Activated CD4-positive, alpha-beta T cell treated with anti-CD3 and anti-CD28 coated beads, Interleukin-2, amount 50 U/mL, for 4 hours (primary cell): Measurements from ENCODE around the gene YBEY.
"Not testable (repeated sequence)": the region's sequence is repeated elsewhere in the genome, so short reads cannot be mapped to it uniquely, and the experiment has no call there.

Experiments used
- DNase-seq, 2 experiments: peaks; one replicate each; pipeline ENCODE4 v3.0.0-alpha.2; 2020

YBEY gene, protein sequence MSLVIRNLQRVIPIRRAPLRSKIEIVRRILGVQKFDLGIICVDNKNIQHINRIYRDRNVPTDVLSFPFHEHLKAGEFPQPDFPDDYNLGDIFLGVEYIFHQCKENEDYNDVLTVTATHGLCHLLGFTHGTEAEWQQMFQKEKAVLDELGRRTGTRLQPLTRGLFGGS

GRCh38 chr21:46285761-46286647, at the start of gene YBEY:
YBEY (plus strand) TSS chr21:46286342; CDS start chr21:46286914, 572 bp downstream.
- DNase-seq, result peak; percentile 77 to 78

DNA sequence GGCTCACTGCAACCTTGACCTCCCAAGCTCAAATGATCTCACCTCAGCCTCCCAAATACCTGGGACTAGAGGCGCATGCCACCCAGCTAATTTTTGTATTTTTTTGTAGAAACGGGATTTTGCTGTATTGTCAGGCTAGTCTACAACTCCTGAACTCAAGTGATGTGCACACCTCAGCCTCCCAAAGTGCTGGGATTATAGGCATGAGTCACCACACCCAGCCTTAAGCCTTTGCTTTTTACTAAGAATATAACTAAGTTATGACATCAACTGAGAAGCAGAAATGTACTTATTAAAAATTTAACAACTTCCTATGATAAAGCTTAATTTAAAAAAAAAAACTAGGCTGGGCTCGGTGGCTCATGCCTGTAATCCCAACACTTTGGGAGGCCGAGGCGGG, 48.7 kb upstream of the YBEY start:
- DNase-seq, result no peak

DNA sequence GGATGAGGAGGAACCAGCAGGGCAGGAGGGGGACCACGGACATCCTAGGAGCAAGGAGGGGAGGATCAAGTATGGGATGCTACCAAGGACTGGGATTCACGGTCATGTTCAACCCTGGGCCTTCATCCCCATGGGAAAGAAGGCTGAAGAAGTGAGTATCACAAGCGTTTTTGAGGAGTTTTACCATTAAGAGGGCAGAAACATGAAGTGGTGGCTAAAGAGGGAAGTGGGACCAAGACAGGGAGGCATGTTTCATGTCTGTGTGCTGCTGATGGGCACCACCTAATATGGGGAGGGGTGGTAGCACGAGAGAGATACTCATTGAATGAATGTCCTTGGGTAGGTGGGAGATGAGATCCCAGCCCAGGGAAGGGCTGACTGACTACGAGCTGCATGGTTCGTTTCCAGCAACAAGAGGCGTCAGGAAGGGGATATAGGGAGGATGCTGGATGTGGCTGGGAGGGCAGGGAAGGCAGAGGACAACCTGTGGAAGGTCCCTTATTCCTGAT, 46.3 kb upstream of the YBEY start:
- no peak for DNase-seq

DNA sequence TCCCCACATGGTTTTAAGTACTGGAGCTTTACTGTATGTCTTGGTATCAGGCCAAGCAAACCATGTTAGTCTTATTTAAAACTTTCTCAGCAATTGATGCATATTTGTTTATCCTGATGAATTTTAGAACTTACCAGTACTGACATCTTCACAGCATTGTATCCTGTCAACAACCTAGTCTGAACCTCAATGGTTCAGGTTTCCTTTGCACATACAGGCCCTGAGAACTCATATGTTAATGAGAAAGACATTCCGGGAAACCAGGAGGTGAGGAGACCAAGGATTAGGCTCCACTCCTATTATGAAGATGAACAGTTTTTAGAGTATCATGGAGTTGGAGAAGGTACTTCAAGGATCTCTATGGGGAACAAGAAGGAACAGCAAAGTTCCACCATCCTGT, 44.6 kb upstream of the YBEY start:
- not testable (repeated sequence) for DNase-seq

DNA sequence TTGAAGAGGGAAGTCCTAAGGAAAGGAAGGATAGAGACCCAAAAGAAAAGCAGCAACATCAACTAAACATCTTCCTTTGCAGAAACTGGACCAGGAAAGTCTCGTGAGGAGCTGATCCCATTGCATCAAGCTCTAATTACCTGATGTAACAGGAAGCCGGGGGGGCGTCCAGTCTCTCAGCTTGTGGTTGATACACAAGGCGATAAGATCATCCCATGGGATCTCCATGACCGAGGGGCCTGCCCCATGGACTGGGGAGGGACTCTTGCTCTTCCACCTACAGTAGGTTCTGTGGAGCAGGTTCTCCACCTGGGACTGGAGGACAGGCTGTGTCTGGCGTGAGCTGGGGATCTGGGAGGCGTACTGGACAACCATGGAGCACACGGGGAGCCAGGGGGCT, 42.8 kb upstream of the YBEY start:
- DNase-seq, result no peak

- DNase-seq, result no peak
These were observed 42.2 kb upstream of the YBEY start for GRCh38 chr21:46243960-46244361.

DNA sequence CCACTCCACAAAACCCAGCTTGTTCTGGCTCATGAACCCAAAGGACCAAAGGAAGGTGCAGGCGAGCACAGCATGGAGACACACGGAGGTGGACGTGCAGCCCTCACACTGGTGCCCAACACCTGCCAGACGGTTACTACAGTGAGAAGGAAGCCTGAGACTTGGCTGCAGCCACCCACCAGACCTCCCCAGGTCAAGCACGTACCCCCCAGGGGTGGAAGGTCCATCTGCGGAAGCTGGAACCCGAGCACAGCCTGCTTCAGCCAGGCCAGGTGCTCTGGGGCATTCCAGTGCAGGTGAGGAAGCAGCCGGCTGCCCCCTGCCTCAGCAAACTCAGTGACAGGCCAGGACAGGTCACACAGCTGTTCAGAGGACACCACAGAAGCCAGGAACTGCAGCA, 41.5 kb upstream of the YBEY start:
- no peak for DNase-seq

DNA sequence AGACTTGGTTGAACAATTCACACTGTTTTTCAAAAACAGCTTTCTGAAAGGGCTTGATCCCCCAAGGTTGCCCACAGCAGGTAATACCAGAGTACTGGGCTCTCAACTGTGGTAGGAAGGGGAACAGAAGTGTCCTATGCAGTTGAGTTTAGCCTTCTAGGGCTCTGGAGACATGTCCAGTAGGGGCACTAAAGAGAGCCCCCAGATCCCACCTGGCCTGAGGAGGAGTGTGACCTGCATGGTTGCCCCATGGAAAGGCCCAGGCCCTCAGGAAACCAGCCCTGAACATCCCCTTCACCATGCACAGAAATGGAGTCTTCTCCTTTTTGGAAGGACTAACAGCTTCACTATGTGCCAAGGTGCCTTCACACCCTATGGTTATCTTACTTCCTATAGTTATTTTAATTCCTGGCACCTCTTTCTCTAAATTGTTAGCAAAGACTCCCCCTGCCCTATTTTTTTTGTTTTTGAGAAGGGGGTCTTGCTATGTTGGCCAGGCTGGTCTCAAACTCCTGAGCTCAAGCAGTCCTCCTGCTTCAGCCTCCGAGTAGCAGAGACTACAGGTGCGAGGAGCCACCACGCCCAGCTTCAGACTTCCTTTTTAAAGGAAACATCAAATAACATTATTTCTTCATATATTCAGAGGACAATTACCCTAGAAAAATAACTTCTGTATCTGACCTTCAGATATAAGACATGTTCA, 40.8 kb upstream of the YBEY start:
- DNase-seq, result no peak

DNA sequence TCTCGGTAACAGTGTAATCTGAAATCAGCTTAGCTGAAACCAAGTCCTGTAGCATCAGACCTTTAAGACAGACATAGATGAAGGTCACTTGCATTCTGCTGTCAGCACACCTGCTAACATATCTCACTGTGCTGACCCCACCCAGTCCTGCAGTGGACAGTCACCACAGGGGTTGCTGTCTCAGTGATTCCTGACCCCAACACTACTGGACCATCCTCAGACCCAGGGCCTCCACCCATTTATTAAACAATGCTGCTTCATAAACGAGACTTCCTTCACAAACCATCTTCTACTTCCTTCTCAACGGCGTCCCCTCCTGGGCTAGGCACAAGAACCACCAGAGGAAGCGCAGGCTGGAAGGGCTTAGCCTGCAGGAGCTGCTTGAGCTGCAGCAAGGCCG, 39.8 kb upstream of the YBEY start:
- no peak for DNase-seq

- no peak for DNase-seq
These were observed 38.3 kb upstream of the YBEY start for GRCh38 chr21:46247699-46248421.

GRCh38 chr21:46248422-46248782, 37.7 kb upstream of the YBEY start:
- no peak for DNase-seq

DNA sequence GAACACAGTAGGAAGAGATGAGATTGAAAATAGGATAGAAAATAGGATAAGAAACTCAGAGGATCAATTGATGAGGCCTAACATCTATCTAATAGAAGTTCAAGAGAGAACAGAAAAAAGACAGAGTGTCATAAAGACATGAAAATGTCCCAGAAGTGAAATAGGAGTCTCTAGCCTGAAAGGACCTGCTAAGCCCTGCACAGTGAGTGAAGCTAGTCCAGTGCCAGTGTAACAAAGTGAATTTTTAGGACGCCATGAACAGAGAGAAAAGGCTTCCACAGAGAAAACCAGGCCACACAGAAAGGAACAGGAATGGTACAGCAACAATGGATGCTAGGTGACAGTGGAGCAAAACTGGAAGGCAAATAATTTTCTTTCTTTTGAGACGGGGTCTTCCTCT, 37.3 kb upstream of the YBEY start:
- no peak for DNase-seq

DNA sequence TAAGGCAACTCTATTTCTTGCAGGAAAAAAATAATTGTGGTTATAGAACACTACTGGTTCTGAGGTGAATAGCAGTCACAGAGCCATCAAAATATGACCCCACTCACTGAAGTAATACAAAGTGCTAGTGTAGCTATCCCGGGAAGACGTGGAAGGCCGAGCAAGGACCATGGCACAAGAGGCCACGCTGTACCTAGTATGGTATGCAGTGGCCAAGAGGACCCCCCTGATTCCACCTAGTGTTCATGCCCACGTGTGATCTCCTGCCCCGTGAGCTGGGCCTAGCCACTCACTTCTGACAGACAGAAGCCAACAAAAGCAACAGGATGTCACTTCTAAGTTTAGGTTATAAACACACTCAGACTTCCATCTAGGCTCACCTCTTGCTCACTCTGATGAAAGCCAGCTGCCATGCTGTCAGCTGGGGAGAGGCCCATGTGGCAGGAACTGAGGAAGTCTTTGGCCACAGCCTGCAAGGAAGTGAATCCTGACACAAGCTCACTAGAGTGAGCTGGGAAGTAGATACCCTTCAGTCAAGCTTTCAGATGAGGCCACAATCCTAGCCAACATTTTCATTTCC, 35.9 kb upstream of the YBEY start:
- DNase-seq, result no peak

GRCh38 chr21:46252840-46253239, 33.3 kb upstream of the YBEY start:
- DNase-seq, result no peak

- DNase-seq, result peak; percentile 8 to 19
These were observed 32.5 kb upstream of the YBEY start for GRCh38 chr21:46253610-46254124.

GRCh38 chr21:46254208-46254975, 31.8 kb upstream of the YBEY start:
- DNase-seq, result no peak

GRCh38 chr21:46255166-46255565, 31.0 kb upstream of the YBEY start:
- no peak for DNase-seq

- DNase-seq, result no peak
These were observed 30.3 kb upstream of the YBEY start for GRCh38 chr21:46255758-46256337.

- DNase-seq, result no peak
These were observed 29.6 kb upstream of the YBEY start for GRCh38 chr21:46256501-46256994.

- no peak for DNase-seq
These were observed 22.0 kb upstream of the YBEY start for GRCh38 chr21:46264046-46264689.
